ENCODE results near the gene KLHL22. TPM values are rescaled to one million over a fixed set of nuclear protein-coding genes. Genes with fewer than 3 reads are reported as not detected.

The KLHL22 gene
- total RNA-seq, 1 donor = 29.6 TPM

DNA sequence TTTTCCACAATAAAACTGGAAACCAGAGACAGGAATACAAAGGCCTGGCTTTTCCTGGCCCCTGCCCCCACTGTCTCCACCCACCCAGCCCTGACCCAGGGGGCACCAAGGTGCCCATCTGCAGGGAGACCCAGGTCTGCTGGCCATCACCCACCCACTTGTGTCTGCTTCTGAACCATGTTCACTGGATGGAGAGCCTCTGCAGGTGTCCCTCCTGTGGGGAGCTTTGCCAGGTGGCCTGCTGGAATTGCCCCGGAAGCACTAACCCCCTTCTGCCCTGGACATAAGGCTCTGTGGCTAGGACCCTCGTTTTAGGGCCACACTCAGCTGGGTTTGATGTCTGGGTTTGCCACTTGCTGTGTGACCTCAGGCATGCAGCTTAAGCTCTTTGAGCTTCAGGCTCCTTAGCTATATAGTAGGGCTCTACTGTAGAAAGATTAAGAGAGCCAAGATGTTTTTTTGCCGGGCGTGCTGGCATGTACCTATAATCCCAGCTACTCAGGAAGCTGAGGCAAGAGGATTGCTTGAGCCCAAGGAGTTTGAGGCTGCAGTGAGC lies 61.8 kb downstream of the KLHL22 start:
- TF ChIP-seq CTCF (IDR thresholded peaks at IDR 0.05; ENCODE audit: insufficient read depth, low read length) = no peak
- H3K4me3 ChIP-seq (ENCODE audit: low read depth, low read length) = no peak overlapping the region
- no peak for DNase-seq (ENCODE audit: low read depth)

DNA sequence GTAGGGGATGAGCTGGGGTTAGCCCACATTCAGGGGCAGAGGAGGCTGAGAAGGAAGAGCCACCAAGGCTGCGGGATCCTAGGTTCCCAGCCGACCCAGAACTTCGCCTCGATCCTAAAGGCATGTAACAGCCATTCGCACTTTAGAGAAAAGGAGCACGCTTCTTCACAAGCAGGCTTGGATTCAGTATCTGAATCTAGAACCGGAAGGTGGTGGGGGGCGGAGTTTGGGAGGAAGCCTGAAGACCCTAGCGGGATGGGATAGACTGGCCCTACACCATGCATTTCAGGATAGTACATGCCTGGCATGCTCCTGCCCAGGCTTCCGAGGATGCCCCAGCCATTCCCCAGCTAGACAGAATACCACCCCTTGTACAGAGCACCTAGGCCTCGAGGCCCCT lies 62.4 kb downstream of the KLHL22 start:
- no peak for TF ChIP-seq CTCF (IDR thresholded peaks at IDR 0.05; ENCODE audit: insufficient read depth, low read length)
- H3K4me3 ChIP-seq (ENCODE audit: low read depth, low read length) = no peak overlapping the region
- DNase-seq (ENCODE audit: low read depth) = no peak

DNA sequence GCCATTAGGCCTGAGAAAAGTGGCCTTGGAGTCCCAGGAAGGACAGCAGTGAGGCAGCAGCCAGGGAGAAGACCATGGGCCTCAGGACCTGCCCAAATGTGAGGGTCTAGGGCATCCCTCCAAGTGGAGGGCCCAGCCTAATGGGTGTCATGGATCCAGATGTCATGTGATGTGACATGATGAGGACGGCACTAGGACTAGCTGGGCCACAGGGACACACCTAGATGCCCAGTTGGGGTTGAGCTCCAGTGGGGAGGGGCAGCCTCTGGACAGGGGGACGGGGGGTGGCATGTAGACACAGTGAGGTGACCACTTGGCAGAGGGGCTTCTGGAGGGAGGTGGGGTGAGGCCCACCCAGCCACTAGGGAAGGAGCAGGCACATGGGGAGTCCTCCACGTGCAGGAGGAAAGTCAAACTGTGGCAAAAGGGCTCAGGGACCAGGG lies 63.3 kb downstream of the KLHL22 start:
- TF ChIP-seq CTCF (IDR thresholded peaks at IDR 0.05; ENCODE audit: insufficient read depth, low read length) = no peak
- no peak overlapping the region for H3K4me3 ChIP-seq (ENCODE audit: low read depth, low read length)
- DNase-seq (ENCODE audit: low read depth) = no peak

DNA sequence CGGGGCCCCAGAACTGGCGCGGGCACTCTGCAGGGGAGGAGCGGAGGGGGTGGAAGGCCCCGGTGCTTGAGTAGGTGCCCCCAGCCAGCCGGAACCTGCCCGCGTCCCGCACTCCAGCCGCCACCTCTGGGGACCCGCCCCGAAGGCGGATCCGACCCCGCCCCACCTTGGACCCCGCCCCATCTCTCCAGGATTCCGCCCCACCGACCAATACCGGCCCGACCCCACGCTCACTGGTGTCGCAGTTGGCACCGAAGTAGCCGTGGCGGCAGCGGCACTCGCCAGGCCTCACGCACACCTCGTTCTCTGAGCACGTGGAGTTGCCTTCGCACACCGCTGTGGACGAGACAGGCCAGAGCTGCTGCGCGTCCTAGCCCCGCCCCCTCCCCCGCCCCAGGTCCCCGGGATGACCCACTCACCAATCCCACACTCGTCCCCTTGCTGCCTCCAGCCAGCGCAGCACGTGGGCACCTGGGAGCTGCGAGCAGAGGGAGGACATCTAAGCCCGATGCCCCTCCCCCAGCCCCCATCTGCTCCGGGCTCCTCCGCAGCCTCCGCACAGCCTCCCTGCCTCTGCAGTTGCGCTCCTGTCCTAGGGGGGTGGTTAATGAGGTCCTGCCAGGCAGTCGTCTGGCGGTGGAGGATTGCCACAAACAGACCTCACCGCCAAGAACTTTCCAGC lies 63.9 kb downstream of the KLHL22 start:
- TF ChIP-seq CTCF (IDR thresholded peaks at IDR 0.05; ENCODE audit: insufficient read depth, low read length) = no peak
- DNase-seq (ENCODE audit: low read depth) = no peak
- no peak overlapping the region for H3K4me3 ChIP-seq (ENCODE audit: low read depth, low read length)

DNA sequence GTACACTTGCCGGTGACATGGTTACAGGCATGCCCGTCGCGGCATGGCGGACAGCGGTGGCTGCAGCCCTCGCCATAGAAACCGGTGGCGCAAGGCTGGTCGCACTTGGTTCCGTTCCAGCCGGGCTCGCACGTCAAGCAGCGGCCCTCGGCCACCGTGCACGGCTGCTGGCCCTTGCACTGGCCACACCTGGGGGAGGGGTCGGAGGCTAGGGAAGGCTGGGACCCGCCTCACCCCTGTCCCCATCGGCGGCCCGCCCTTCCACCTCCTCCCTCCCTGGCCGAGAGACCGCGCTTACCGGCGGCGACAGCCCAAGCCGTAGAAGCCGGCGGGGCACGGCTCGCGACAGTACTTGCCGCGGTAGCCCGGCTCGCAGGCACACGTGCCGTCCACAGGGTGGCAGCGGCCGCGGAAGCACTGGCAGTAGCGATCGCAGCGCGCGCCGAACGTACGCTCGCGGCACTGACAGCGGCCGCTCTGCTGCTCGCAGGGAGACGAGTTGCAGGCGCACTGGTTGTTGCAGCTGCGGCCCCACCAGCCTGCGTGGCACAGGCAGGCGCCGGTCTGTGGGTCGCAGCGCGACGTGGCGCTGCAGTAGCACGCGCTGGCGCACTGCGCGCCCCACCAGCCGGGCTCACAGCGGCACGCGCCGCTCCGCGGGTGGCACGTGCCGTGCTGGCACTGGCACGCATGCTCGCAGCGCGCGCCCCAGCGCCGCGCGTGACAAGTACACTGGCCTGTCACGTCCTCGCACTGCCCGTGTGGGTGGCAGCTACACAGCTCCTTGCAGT lies 64.7 kb downstream of the KLHL22 start:
- no peak overlapping the region for H3K4me3 ChIP-seq (ENCODE audit: low read depth, low read length)
- no peak for TF ChIP-seq CTCF (IDR thresholded peaks at IDR 0.05; ENCODE audit: insufficient read depth, low read length)
- DNase-seq (ENCODE audit: low read depth) = no peak

GRCh38 chr22:20430101-20430719 lies 65.4 kb downstream of the KLHL22 start:
- no peak overlapping the region for H3K4me3 ChIP-seq (ENCODE audit: low read depth, low read length)
- DNase-seq (ENCODE audit: low read depth) = no peak
- no peak for TF ChIP-seq CTCF (IDR thresholded peaks at IDR 0.05; ENCODE audit: insufficient read depth, low read length)
